ENCODE data around the gene MDFI. TPM values are rescaled to one million over a fixed set of nuclear protein-coding genes. Genes with fewer than 3 reads are reported as not detected.

Gene MDFI
- total RNA-seq, 2 experiments from 2014 or later: not detected

DNA sequence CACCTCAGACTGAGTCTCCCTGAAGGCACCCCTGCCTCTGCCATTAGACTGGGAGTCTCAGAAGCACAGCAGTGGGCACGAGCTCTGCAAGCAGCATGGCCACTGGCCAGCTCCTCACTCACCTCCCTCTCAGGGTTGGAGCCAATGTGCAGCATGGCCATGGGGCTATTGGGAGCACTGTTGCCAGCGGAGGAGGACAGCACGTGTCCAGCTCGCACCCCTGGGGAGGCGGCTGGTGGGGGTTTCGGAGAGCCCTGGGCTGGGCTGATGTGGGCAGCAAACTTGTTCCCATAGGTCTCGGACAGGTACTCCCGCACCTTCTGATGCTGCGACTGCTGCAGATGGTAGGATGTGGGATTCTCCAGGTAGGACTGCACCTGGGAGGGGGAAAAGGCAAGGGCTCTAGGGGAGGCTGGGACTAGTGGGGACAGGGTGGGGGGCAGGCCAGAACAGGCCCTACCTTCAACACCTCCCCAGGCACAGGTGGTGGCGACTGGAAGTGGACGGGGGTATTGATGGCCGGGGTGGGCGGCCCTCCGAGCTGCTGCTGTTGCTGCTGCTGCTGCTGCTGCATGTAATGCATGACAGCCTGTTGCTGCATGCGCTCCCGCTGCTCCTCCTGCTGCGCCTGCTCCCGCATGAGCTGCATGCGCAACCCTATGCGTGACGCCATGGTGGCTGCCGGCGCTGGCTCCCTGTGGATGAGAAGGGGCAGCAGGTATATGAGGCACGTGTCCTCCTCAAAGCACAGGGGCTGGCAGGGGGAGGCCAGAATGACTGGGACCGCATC lies 52.5 kb downstream of the MDFI start:
- H3K4me3 Mint-ChIP-seq: no peak overlapping the region
- no peaks in the 10 kb centered on the region for H3K36me3 Mint-ChIP-seq (ENCODE audit: low read depth)
- no peak for DNase-seq
- H3K27me3 Mint-ChIP-seq (ENCODE audit: low read depth): no peaks in the 10 kb centered on the region
- CTCF ChIA-PET: interaction anchor here (1.0 to 2.4 kb wide), 3 partner anchors 11 to 322 kb away, joined by 6 to 12 read pairs (median 6); no protein-coding TSS in a partner anchor
- H3K4me1 Mint-ChIP-seq (ENCODE audit: low read depth): no peaks in the 10 kb centered on the region
- H3K27ac Mint-ChIP-seq: no peak overlapping the region
- no peaks in the 10 kb centered on the region for H3K9me3 Mint-ChIP-seq
- intact Hi-C loops (cut with micrococcal nuclease): no loop called here

DNA sequence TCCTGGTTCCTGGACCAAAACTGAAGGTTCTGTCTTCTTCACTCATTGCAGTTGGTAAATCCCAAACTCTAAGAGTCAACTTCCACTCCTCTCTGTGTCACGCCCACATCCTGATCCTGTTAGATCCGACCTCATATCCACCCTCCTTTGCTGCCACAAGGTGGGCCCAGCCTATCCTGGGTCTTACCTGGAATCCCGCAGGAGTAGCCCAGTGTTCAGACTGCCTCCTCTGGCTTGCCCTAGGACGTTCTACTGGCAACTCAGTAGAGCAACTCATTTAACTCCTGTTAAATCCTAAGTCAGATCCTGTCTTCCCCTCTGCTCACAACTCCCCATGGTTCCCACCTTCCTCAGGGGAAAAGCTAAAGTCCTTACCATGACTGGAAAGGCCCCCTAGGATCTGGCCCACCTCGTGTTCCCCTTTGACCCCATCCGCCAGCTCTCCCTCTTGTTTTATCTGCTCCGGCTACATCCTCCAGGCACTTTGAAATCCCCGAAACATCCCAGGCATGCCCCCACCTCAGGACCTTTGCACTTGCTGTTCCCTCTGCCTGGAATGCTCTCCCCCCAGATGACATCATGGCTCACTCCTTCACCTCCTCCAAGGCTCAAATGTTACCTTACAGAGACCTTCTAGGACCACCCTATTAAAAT lies 53.3 kb downstream of the MDFI start:
- no peaks in the 10 kb centered on the region for H3K27me3 Mint-ChIP-seq (ENCODE audit: low read depth)
- H3K27ac Mint-ChIP-seq: no peak overlapping the region
- H3K4me3 Mint-ChIP-seq: no peak overlapping the region
- intact Hi-C loops (cut with micrococcal nuclease): no loop called here
- DNase-seq: no peak
- no peaks in the 10 kb centered on the region for H3K36me3 Mint-ChIP-seq (ENCODE audit: low read depth)
- H3K9me3 Mint-ChIP-seq: no peaks in the 10 kb centered on the region
- CTCF ChIA-PET: interaction anchor here (2.2 to 4.9 kb wide), 2 partner anchors 7 to 323 kb away, joined by 6 to 22 read pairs; no protein-coding TSS in a partner anchor
- no peaks in the 10 kb centered on the region for H3K4me1 Mint-ChIP-seq (ENCODE audit: low read depth)

DNA sequence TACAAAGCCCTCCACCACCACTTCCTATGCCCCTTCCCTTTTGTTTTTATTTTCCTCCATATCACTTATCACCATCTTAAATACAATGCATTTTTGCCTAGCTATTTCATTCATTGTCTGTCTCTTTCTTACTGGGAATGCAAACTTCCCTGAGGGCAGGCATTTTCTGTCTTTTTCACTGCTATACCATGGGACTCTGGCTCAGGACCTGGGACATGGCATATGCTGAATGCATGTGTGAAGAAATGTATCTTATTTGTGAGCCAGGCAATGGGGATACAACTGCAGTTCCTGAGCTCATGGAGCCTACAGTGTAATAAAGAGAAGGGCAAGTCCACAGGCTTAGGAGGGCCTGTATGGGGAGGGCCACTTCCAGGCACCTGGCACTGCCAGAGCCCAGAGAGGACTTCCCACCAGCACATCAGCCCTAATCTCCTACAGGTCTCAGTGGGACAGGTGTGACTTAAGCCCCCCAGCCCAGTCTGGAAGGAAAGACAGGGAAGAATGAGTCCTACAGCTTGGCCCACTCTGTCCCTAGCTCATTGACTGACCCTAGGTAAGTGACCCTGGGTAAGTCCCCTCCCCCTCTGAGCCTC lies 53.9 kb downstream of the MDFI start:
- Mint-ChIP-seq H3K9me3 (no peaks in the 10 kb centered on the region), H3K4me1 (ENCODE audit: low read depth) (no peaks in the 10 kb centered on the region), H3K4me3 (no peak overlapping the region), H3K36me3 (ENCODE audit: low read depth) (no peaks in the 10 kb centered on the region), H3K27ac (no peak overlapping the region), H3K27me3 (ENCODE audit: low read depth) (no peaks in the 10 kb centered on the region)
- intact Hi-C loops (cut with micrococcal nuclease): no loop called here
- DNase-seq: no peak
- CTCF ChIA-PET: interaction anchor here (2.2 to 4.9 kb wide), 2 partner anchors 8 to 324 kb away, joined by 6 to 22 read pairs; no protein-coding TSS in a partner anchor

DNA sequence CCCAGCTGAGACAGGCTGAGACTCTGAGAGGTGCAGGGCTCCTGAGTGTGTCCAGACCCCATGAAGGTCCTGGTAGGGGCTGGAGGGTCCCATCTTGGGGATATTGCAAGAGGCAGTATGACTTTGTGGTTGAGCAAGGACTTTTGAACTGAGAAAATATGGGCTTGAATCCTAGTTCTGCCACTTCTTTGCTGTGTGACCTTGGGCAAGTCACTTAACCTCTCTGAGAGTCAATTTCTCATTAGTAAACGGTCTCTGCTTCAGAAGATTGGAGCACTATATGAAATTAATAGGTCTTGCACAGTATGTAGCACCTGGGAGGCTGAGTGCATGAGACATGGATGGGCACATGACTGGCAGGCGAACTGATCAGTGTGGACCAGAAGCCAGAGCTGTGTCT lies 54.5 kb downstream of the MDFI start:
- H3K27me3 Mint-ChIP-seq (ENCODE audit: low read depth): no peaks in the 10 kb centered on the region
- H3K4me3 Mint-ChIP-seq: no peak overlapping the region
- CTCF ChIA-PET: interaction anchor here (2.2 to 4.9 kb wide), 2 partner anchors 8 to 324 kb away, joined by 6 to 22 read pairs; no protein-coding TSS in a partner anchor
- intact Hi-C loops (cut with micrococcal nuclease): no loop called here
- H3K27ac Mint-ChIP-seq: no peak overlapping the region
- H3K4me1 Mint-ChIP-seq (ENCODE audit: low read depth): no peaks in the 10 kb centered on the region
- no peaks in the 10 kb centered on the region for H3K36me3 Mint-ChIP-seq (ENCODE audit: low read depth)
- no peak for DNase-seq
- no peaks in the 10 kb centered on the region for H3K9me3 Mint-ChIP-seq

DNA sequence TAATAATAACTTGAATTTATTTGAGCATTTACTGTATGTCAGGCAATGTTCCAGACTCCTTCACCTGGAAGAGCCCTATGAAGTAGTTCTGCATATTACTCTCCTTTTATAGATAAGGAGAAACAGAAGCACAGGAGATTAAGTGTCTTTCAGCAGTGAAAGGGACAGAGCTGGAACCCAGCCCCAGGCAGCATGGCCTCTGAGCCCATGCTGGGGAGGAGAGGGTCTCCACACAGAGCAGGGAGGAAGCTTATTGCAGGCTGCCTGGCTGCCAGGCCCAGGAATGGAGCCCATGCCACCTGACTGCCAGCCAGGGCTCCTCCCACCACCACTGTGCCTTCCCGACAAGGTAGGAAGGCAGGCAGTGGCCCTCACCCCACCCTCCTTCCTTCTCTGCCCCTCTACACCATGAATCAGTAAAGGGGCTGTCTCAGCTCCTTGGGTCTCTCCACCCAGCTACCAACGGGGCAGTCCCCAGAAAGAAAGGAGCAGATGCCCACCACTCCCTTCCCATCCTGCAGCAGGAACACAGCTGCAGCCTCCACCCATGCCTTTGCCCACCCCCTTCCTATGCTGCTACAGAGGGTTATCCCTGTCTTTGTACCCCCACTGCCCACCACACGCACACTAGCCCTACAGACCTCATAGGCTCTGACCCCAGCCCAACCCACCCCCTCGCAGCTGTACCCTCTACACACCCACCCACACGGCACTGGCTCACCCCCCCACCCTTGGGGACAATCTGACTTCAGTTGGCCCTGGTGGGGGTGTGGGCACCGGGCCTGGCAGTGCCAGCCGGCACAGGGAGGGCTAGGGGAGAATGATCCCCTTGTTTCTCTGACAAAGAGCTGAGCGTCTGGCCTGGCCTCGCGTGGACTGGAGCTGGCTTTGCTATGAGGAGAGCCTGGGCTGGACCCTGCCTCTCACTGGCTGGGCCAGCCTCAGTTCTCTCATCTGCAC lies 55.3 kb downstream of the MDFI start:
- intact Hi-C loops (cut with micrococcal nuclease): no loop called here
- Mint-ChIP-seq H3K36me3 (ENCODE audit: low read depth) (no peaks in the 10 kb centered on the region), H3K4me1 (ENCODE audit: low read depth) (no peaks in the 10 kb centered on the region)

DNA sequence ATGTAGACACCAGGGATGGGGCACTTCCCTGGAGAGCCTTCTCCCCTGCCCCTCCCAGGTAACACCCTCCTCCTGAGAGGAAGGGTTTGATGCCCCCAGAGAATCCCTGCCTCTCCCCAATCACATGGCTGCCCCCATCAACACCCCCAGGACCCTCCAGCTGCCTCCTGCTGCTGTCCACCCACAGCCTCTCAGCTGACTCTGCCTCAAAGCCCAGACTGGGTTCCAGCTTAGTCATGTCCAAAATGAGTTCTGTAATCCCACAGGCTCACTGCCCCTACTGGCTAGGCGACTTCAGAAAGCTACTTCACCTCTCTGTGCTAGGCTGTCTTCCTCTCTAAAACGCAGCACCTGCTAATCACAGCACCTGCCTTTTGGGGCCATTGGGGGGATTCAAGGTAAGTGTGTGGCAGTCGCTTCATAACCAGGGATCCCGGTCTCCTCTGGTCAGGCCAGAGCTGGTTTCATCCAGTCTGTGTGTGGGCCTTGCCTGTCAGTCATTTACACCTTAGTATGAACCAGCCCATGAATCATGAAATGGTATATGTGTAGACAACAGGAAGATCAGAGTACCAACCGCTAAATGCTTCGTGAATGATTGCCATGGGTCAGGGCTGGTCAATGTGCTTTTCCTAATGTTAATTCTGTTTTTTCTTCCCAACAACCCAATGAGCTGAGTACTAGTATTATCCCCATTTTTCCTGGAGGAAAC lies 56.7 kb downstream of the MDFI start:
- Mint-ChIP-seq H3K9me3 (no peaks in the 10 kb centered on the region), H3K27me3 (ENCODE audit: low read depth) (no peaks in the 10 kb centered on the region), H3K36me3 (ENCODE audit: low read depth) (no peaks in the 10 kb centered on the region), H3K27ac (no peak overlapping the region), H3K4me3 (no peak overlapping the region), H3K4me1 (ENCODE audit: low read depth) (no peaks in the 10 kb centered on the region)
- CTCF ChIA-PET: interaction anchor here (0.5 to 4.9 kb wide), 3 partner anchors 11 to 330 kb away, joined by 3 to 22 read pairs (median 8); no protein-coding TSS in a partner anchor
- intact Hi-C loops (cut with micrococcal nuclease): no loop called here
- no peak for DNase-seq

More for the DNA sequence above, 55.3 kb downstream of the MDFI start:
- CTCF ChIA-PET: interaction anchor here (4.9 kb wide), 1 partner anchor 9 kb away, joined by 22 read pairs; no protein-coding TSS in a partner anchor
- H3K27me3 Mint-ChIP-seq (ENCODE audit: low read depth): no peaks in the 10 kb centered on the region
- no peak for DNase-seq
- H3K27ac Mint-ChIP-seq: no peak overlapping the region
- H3K4me3 Mint-ChIP-seq: no peak overlapping the region
- no peaks in the 10 kb centered on the region for H3K9me3 Mint-ChIP-seq

DNA sequence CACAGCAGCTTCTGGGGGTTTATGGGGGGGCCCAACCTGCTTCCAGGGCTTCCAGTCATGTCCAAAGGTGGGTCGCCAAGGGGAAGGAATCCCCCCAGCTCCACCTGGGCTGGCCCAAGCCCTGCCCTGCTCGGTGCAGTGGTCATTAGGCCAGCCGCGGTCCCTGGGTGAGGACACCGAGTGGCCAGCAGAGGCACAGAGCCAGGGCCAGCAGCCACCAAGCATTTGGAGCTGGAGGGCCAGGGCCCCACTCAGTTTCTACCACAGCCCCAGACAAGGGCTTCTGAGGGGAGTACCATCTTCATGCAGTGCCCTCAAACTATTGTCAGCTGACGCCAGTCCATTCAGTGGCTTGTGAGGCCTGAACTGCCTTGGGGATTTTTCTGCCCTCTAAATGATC lies 57.6 kb downstream of the MDFI start:
- no peaks in the 10 kb centered on the region for H3K36me3 Mint-ChIP-seq (ENCODE audit: low read depth)
- CTCF ChIA-PET: interaction anchor here (0.5 to 4.9 kb wide), 3 partner anchors 11 to 331 kb away, joined by 3 to 22 read pairs (median 8); no protein-coding TSS in a partner anchor
- no peak overlapping the region for H3K4me3 Mint-ChIP-seq
- H3K27me3 Mint-ChIP-seq (ENCODE audit: low read depth): no peaks in the 10 kb centered on the region
- intact Hi-C loops (cut with micrococcal nuclease): no loop called here
- H3K9me3 Mint-ChIP-seq: no peaks in the 10 kb centered on the region
- no peak overlapping the region for H3K27ac Mint-ChIP-seq
- DNase-seq: no peak
- H3K4me1 Mint-ChIP-seq (ENCODE audit: low read depth): no peaks in the 10 kb centered on the region

DNA sequence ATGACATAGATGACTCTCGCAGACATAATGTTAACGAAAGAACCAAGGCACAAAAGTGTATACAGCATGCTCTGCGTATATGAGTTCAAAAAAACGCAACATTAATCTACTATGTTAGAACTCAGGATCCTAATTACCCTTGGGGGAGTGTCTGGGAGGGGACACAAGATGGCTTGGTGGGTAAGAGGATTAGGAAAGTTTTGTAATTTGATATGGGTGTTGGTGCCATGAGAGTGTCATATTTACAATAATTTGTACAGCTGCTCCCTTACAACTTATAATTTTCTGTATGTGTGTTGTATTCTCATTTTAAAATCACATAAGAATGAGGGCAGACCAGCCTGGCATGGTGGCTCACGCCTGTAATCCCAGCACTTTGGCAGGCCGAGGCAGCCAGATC lies 58.5 kb downstream of the MDFI start:
- DNase-seq: no peak
- H3K9me3 Mint-ChIP-seq: no peaks in the 10 kb centered on the region
- H3K36me3 Mint-ChIP-seq (ENCODE audit: low read depth): no peaks in the 10 kb centered on the region
- H3K27ac Mint-ChIP-seq: no peak overlapping the region
- H3K4me1 Mint-ChIP-seq (ENCODE audit: low read depth): no peaks in the 10 kb centered on the region
- H3K27me3 Mint-ChIP-seq (ENCODE audit: low read depth): no peaks in the 10 kb centered on the region
- intact Hi-C loops (cut with micrococcal nuclease): no loop called here
- CTCF ChIA-PET: interaction anchor here (2.6 kb wide), 1 partner anchor 11 kb away, joined by 8 read pairs; no protein-coding TSS in a partner anchor
- H3K4me3 Mint-ChIP-seq: no peak overlapping the region

DNA sequence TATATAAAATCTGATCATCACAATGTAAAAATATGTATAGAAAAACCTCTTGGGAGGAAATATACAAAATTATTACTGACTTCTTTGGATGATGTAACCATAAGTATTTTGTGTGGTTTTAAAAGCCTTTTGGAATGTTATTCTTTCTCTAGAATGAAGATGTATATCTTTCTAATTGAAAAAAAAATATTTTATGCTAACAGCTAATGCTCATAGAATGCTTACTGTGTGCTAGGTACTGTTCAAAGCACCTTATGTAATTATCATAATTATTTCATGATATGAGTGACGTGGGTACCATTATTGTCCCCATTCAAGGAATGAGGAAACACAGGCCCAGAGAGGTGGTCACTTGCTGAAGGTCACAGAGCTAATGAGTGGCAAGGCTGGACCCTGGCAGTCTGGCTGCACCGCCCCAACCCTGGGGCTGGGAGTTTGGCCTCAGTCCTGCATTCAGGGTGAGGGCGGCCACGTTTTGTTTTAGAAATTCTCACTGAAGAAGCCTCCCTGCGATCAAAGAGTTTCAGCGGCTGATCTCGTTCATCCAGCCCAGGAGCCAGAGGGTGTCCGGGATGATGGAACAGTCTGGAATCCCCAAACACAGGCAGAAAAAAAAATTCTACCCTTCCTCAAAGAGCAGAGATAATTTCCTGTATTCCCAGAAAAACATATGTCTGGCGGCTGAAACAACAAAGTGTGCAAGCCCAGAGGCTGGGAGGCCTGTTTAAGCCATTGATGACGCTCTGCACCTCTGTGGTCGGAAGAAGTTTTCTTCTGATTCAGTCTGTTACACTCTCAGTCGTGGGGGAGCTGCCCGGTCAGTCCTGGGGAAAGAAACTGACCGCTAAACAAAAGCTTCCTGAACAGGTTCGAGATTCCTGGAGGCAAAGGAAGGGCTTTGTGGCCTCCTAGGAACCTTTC lies 59.9 kb downstream of the MDFI start:
- Mint-ChIP-seq H3K27me3 (ENCODE audit: low read depth) (no peaks in the 10 kb centered on the region), H3K4me1 (ENCODE audit: low read depth) (no peaks in the 10 kb centered on the region), H3K36me3 (ENCODE audit: low read depth) (no peaks in the 10 kb centered on the region), H3K27ac (no peak overlapping the region), H3K9me3 (no peaks in the 10 kb centered on the region), H3K4me3 (no peak overlapping the region)
- CTCF ChIA-PET: no interaction called here
- no peak for DNase-seq
- intact Hi-C loops (cut with micrococcal nuclease): no loop called here

DNA sequence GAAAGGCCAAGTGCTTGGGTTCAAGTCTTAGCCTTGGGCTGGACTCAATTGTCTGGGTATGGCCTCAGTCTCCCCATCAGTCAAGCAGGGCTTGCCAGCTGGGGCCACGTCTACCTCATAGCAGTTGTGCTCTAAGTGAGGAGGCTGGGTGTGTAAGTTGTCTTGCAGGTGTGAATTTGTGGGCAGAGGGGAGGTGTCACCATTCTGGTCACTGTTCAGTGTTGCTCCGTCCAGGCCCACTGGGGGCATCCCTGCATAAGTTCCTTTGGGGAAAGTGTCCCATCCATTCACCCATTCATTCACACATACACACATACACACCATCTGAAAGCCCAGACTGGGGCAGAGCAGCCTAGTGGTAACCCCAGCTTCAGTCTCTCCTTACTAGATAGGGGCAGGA lies 60.8 kb downstream of the MDFI start:
- Mint-ChIP-seq H3K4me3 (no peak overlapping the region), H3K27ac (no peak overlapping the region), H3K27me3 (ENCODE audit: low read depth) (no peaks in the 10 kb centered on the region), H3K4me1 (ENCODE audit: low read depth) (no peaks in the 10 kb centered on the region), H3K9me3 (no peaks in the 10 kb centered on the region), H3K36me3 (ENCODE audit: low read depth) (no peaks in the 10 kb centered on the region)
- intact Hi-C loops (cut with micrococcal nuclease): no loop called here
- CTCF ChIA-PET: no interaction called here
- DNase-seq: no peak
